ENCODE results near the gene NEK10.

GRCh38 chr3:27358372-27358771 is 10.8 kb downstream of the NEK10 start:
- TF ChIP-seq CTCF (conservative IDR thresholded peaks at IDR 0.05; ENCODE audit: low read depth, low read length), result no peak
- TF ChIP-seq EZH2 (IDR thresholded peaks at IDR 0.05; ENCODE audit: borderline replicate concordance, low read depth, low read length, poor library complexity, severe bottlenecking), result no peak
